GM23338 (cell line): ENCODE measurements around the gene RRP7A. TPM values are rescaled to one million over a fixed set of nuclear protein-coding genes. Genes with fewer than 3 reads are reported as not detected.
"Not testable (repeated sequence)": the region's sequence is repeated elsewhere in the genome, so short reads cannot be mapped to it uniquely, and the experiment has no call there.

Experiments
- ATAC-seq: fragments of 200-7000 bp; cut with Tn5 transposase; 3 replicates; pipeline ENCODE4 v1.9.1; 2020
- DNase-seq: peaks from one replicate; pipeline ENCODE4 v3.0.0-alpha.2; 2015; ENCODE audit warnings: low spot score
- H2AFZ ChIP-seq: fragments of 200-600 bp; sonication (generic); 2 replicates; pipeline ENCODE4 v1.8.0; 2016; ENCODE audit warnings: antibody characterized with exemption, mild to moderate bottlenecking, moderate library complexity
- H3F3A ChIP-seq: fragments of 200-600 bp; sonication (generic); replicated peaks from 2 replicates; pipeline ENCODE4 v1.8.0; 2017; ENCODE audit warnings: antibody characterized with exemption, mixed run types, low read depth
- H3K27ac ChIP-seq: fragments of 200-600 bp; sonication (generic); 2 replicates; pipeline ENCODE4 v1.6.1; 2016; ENCODE audit warnings: low read depth
- H3K27me3 ChIP-seq: fragments of 200-600 bp; sonication (generic); 2 replicates; pipeline ENCODE4 v1.8.0; 2016; ENCODE audit warnings: mild to moderate bottlenecking, mixed run types, moderate library complexity; ENCODE audit not compliant: insufficient read depth
- H3K36me3 ChIP-seq: fragments of 200-600 bp; sonication (generic); 2 replicates; pipeline ENCODE4 v1.8.0; 2016; ENCODE audit warnings: mild to moderate bottlenecking; ENCODE audit not compliant: insufficient read depth
- H3K4me1 ChIP-seq: fragments of 200-600 bp; sonication (generic); 2 replicates; pipeline ENCODE4 v1.8.0; 2016; ENCODE audit warnings: mild to moderate bottlenecking, moderate library complexity; ENCODE audit not compliant: insufficient read depth
- H3K4me2 ChIP-seq: fragments of 200-600 bp; sonication (generic); 2 replicates; pipeline ENCODE4 v1.7.1; 2017; ENCODE audit warnings: mixed run types
- H3K4me3 ChIP-seq: fragments of 200-600 bp; sonication (generic); 2 replicates; pipeline ENCODE4 v1.6.1; 2016; ENCODE audit warnings: mixed run types
- H3K79me2 ChIP-seq: fragments of 200-600 bp; sonication (generic); replicated peaks from 2 replicates; pipeline ENCODE4 v1.8.0; 2017; ENCODE audit warnings: mild to moderate bottlenecking; ENCODE audit not compliant: insufficient read depth
- H3K9me2 ChIP-seq: fragments of 200-600 bp; sonication (generic); 2 replicates; pipeline ENCODE4 v1.8.0; 2017; ENCODE audit not compliant: insufficient read depth
- H4K20me1 ChIP-seq: fragments of 200-600 bp; sonication (generic); replicated peaks from 2 replicates; pipeline ENCODE4 v1.8.0; 2017; ENCODE audit warnings: mild to moderate bottlenecking; ENCODE audit not compliant: insufficient read depth
- H3K27ac Mint-ChIP-seq: 2 replicates; pipeline ENCODE4 v1.8.0; 2020; ENCODE audit warnings: inconsistent platforms, mild to moderate bottlenecking, moderate library complexity, mixed read lengths
- H3K27me3 Mint-ChIP-seq: 3 replicates; pipeline ENCODE4 v1.8.0; 2022; ENCODE audit warnings: low read depth, mild to moderate bottlenecking, moderate library complexity, mixed read lengths, inconsistent platforms; ENCODE audit not compliant: insufficient read depth, poor library complexity
- H3K36me3 Mint-ChIP-seq: 3 replicates; pipeline ENCODE4 v1.8.0; 2021; ENCODE audit warnings: low read depth, mild to moderate bottlenecking, inconsistent platforms, moderate library complexity, mixed read lengths
- H3K4me1 Mint-ChIP-seq: 3 replicates; pipeline ENCODE4 v1.8.0; 2020; ENCODE audit warnings: mild to moderate bottlenecking, inconsistent platforms, mixed read lengths
- H3K4me3 Mint-ChIP-seq: 3 replicates; pipeline ENCODE4 v1.8.0; 2021; ENCODE audit warnings: moderate library complexity, mild to moderate bottlenecking, inconsistent platforms, mixed read lengths
- H3K9me3 Mint-ChIP-seq: 3 replicates; pipeline ENCODE4 v1.8.0; 2020; ENCODE audit warnings: moderate library complexity, mild to moderate bottlenecking, inconsistent platforms, mixed read lengths
- ZNF462 ChIP-seq: fragments of 250-450 bp; sonication (Bioruptor Pico); IDR thresholded peaks from 2 replicates; pipeline ENCODE4 v1.5.0; 2020; ENCODE audit warnings: mild to moderate bottlenecking, moderate library complexity
- polyA plus RNA-seq: library from polyadenylated mRNA; unstranded; fragments of >200 nt; fragmentation: Nextera tagmentation; extraction: Ambion mirVana; gene quantifications from 2 replicates; pipeline ENCODE4 v1.2.1, GENCODE V29; 2016
- total RNA-seq: library from RNA; depleted of rRNA; stranded (reverse); fragments of >200 nt; shearing (Covaris generic); gene quantifications from 2 replicates; pipeline ENCODE4 v1.2.3, GENCODE V29; 2014

RRP7A gene
- total and polyA plus RNA-seq, 2 experiments from 2014 or later: 48.1 to 59.2 TPM

GRCh38 chr22:42500161-42500835 lies 19.3 kb downstream of the RRP7A start (continued):
- no peak for TF ChIP-seq ZNF462 (CRISPR knock-in tag)

- Histone ChIP-seq H3K27ac (peak overlapping the region; percentile 95), H3K4me3 (0 out of 2 replicates have a peak overlapping the region, but pooled peaks have one; percentile 23), H3F3A (peaks cover 12% of the 10 kb centered on the region)
- not testable (repeated sequence) for H3K4me1 ChIP-seq, DNase-seq, ATAC-seq, H3K27ac Mint-ChIP-seq, H3K4me2 ChIP-seq, H3K4me1 Mint-ChIP-seq, H3K27me3 ChIP-seq, H3K36me3 ChIP-seq, H3K27me3 Mint-ChIP-seq, H2AFZ ChIP-seq, H3K9me3 Mint-ChIP-seq, H3K79me2 ChIP-seq, H3K9me2 ChIP-seq, H3K4me3 Mint-ChIP-seq, H4K20me1 ChIP-seq, H3K36me3 Mint-ChIP-seq
Observed at GRCh38 chr22:42499773-42500160, 19.8 kb downstream of the RRP7A start.

- not testable (repeated sequence) for H4K20me1 ChIP-seq, H3K27ac Mint-ChIP-seq, H3K27me3 Mint-ChIP-seq, H3K4me3 ChIP-seq, H3K4me1 ChIP-seq, H3K27me3 ChIP-seq, ATAC-seq, H3K36me3 ChIP-seq, DNase-seq, H2AFZ ChIP-seq, H3K9me2 ChIP-seq, H3K27ac ChIP-seq, H3K36me3 Mint-ChIP-seq, H3K9me3 Mint-ChIP-seq, H3K4me3 Mint-ChIP-seq, H3K79me2 ChIP-seq, H3K4me2 ChIP-seq
- peaks cover 15% of the 10 kb centered on the region for H3F3A ChIP-seq
- peaks cover 23% of the 10 kb centered on the region; the same call in 2 of the 3 replicates for H3K4me1 Mint-ChIP-seq
Observed at GRCh38 chr22:42495533-42496141, 24.0 kb downstream of the RRP7A start.
